ENCODE results near the gene THADA.

The THADA gene

DNA sequence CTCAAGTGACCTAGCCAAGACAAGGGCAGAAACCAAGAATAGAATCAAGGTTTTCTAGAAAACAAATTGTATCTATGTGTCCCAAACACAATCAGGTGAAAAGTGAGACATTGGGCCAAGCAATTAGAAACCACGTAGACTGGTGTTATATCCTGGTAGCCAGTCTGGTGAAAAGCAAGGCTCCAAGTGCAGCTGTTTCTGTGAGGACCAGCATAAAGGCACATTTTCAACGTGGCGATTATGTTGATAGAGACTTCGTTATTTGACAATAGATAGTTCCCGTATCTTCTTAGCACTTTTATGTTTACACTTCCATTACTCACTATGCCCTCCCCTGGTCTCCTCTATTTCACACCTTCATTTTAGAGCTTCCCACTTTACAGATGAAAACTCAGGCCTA is 266.2 kb downstream of the THADA start:
- Histone ChIP-seq H3K27ac (replicated peaks) (no peak overlapping the region), H3K27me3 (ENCODE audit: insufficient read depth, poor library complexity, severe bottlenecking) (no peaks in the 10 kb centered on the region), H3K4me3 (replicated peaks; ENCODE audit: insufficient read depth, low read length) (no peak overlapping the region)
- no peak for TF ChIP-seq POLR2AphosphoS5 (IDR thresholded peaks at IDR 0.05; ENCODE audit: low read depth)
- TF ChIP-seq, protein P1, sequence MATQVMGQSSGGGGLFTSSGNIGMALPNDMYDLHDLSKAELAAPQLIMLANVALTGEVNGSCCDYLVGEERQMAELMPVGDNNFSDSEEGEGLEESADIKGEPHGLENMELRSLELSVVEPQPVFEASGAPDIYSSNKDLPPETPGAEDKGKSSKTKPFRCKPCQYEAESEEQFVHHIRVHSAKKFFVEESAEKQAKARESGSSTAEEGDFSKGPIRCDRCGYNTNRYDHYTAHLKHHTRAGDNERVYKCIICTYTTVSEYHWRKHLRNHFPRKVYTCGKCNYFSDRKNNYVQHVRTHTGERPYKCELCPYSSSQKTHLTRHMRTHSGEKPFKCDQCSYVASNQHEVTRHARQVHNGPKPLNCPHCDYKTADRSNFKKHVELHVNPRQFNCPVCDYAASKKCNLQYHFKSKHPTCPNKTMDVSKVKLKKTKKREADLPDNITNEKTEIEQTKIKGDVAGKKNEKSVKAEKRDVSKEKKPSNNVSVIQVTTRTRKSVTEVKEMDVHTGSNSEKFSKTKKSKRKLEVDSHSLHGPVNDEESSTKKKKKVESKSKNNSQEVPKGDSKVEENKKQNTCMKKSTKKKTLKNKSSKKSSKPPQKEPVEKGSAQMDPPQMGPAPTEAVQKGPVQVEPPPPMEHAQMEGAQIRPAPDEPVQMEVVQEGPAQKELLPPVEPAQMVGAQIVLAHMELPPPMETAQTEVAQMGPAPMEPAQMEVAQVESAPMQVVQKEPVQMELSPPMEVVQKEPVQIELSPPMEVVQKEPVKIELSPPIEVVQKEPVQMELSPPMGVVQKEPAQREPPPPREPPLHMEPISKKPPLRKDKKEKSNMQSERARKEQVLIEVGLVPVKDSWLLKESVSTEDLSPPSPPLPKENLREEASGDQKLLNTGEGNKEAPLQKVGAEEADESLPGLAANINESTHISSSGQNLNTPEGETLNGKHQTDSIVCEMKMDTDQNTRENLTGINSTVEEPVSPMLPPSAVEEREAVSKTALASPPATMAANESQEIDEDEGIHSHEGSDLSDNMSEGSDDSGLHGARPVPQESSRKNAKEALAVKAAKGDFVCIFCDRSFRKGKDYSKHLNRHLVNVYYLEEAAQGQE (IDR thresholded peaks at IDR 0.05; ENCODE audit: insufficient replicate concordance, low read depth), result no peak
- TF ChIP-seq, protein P2, sequence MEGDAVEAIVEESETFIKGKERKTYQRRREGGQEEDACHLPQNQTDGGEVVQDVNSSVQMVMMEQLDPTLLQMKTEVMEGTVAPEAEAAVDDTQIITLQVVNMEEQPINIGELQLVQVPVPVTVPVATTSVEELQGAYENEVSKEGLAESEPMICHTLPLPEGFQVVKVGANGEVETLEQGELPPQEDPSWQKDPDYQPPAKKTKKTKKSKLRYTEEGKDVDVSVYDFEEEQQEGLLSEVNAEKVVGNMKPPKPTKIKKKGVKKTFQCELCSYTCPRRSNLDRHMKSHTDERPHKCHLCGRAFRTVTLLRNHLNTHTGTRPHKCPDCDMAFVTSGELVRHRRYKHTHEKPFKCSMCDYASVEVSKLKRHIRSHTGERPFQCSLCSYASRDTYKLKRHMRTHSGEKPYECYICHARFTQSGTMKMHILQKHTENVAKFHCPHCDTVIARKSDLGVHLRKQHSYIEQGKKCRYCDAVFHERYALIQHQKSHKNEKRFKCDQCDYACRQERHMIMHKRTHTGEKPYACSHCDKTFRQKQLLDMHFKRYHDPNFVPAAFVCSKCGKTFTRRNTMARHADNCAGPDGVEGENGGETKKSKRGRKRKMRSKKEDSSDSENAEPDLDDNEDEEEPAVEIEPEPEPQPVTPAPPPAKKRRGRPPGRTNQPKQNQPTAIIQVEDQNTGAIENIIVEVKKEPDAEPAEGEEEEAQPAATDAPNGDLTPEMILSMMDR (IDR thresholded peaks at IDR 0.05; ENCODE audit: insufficient read depth, low read length), result no peak
- no peak for TF ChIP-seq GABPA (IDR thresholded peaks at IDR 0.05; ENCODE audit: low read depth)
- TF ChIP-seq SPI1 (IDR thresholded peaks at IDR 0.05; ENCODE audit: borderline replicate concordance, low read depth), result no peak
- DNase-seq (ENCODE audit: low read depth in 1 of 2, low spot score in 1 of 2), result no peak

DNA sequence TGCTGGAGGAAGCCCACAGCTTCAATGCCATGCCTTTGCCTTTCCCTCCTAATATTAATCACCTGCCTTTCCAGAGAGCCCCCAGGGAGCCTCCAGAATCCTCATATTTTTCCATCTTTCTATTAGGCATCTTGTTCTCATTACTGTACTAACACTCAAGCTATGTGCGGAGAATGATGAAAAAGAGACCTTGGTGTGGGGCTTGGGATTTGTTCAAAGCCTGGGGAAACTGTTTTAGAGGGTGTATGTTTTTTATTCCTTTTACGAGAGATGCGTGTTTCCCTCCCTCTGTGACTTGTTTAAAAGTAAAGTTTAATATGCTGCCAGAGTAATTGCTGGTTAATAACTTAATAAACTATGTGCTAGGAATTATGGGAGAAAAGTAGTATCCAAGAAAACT is 267.0 kb downstream of the THADA start:
- H3K27ac ChIP-seq (replicated peaks), result no peak overlapping the region
- TF ChIP-seq, protein P2 (IDR thresholded peaks at IDR 0.05; ENCODE audit: insufficient read depth, low read length), result no peak
- TF ChIP-seq GABPA (IDR thresholded peaks at IDR 0.05; ENCODE audit: low read depth), result no peak
- no peak for TF ChIP-seq POLR2AphosphoS5 (IDR thresholded peaks at IDR 0.05; ENCODE audit: low read depth)
- TF ChIP-seq, protein P1 (IDR thresholded peaks at IDR 0.05; ENCODE audit: insufficient replicate concordance, low read depth), result no peak
- no peak for TF ChIP-seq SPI1 (IDR thresholded peaks at IDR 0.05; ENCODE audit: borderline replicate concordance, low read depth)

DNA sequence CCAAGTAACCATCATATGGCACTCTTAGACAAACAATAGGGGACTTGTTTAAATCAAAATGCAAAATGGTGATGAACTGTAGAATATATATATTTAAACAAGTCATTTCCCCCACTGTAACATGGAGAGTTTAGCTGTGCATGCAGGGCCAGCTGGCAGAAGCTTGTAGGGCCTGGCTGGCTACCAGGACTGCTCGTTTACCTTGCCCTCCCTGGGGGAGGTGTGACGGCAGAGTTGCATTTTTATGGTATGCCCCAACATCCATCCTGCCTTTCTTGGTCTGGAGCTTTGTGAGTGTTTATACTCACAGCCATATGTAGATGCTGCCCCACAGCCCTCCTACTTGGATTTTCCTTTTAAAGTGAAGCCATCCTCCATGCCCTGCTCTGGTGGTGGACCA is 267.7 kb downstream of the THADA start:
- H3K27me3 ChIP-seq (ENCODE audit: insufficient read depth, poor library complexity, severe bottlenecking), result no peaks in the 10 kb centered on the region
- no peak for DNase-seq (ENCODE audit: low read depth in 1 of 2, low spot score in 1 of 2)
- H3K4me3 ChIP-seq (replicated peaks; ENCODE audit: insufficient read depth, low read length), result no peak overlapping the region
- no peak overlapping the region for H3K27ac ChIP-seq (replicated peaks)
- TF ChIP-seq POLR2AphosphoS5 (IDR thresholded peaks at IDR 0.05; ENCODE audit: low read depth), result no peak
- TF ChIP-seq, protein P2 (IDR thresholded peaks at IDR 0.05; ENCODE audit: insufficient read depth, low read length), result no peak
- no peak for TF ChIP-seq GABPA (IDR thresholded peaks at IDR 0.05; ENCODE audit: low read depth)
- TF ChIP-seq SPI1 (IDR thresholded peaks at IDR 0.05; ENCODE audit: borderline replicate concordance, low read depth), result no peak

More for the DNA sequence above, 267.0 kb downstream of the THADA start:
- no peak overlapping the region for H3K4me3 ChIP-seq (replicated peaks; ENCODE audit: insufficient read depth, low read length)
- H3K27me3 ChIP-seq (ENCODE audit: insufficient read depth, poor library complexity, severe bottlenecking), result no peaks in the 10 kb centered on the region
- no peak for DNase-seq (ENCODE audit: low read depth in 1 of 2, low spot score in 1 of 2)

DNA sequence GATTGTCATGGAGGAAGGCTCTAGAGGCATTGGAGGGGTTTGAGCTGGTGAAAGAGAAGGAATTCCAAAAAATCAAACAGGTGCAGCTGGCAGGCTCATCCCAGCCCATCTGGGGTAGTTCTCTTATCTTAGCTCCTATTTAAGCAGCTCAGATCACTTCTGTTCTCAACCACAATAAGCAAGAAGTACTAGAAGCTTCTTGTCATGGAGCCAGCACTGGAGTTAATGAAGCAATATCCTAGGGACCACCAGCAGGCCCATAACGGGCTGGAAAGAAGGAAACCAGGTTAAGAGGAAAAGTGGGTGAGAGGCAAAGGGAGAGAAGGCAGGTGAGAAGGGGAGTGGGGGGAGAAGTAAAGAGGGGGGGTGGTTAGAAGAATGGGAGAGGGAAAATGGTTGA is 268.7 kb downstream of the THADA start:
- peak overlapping the region; percentile 45 for H3K27ac ChIP-seq (replicated peaks)
- H3K27me3 ChIP-seq (ENCODE audit: insufficient read depth, poor library complexity, severe bottlenecking), result no peaks in the 10 kb centered on the region
- no peak overlapping the region for H3K4me3 ChIP-seq (replicated peaks; ENCODE audit: insufficient read depth, low read length)
- TF ChIP-seq, protein P2 (IDR thresholded peaks at IDR 0.05; ENCODE audit: insufficient read depth, low read length), result no peak
- TF ChIP-seq SPI1 (IDR thresholded peaks at IDR 0.05; ENCODE audit: borderline replicate concordance, low read depth) (no peak), POLR2AphosphoS5 (IDR thresholded peaks at IDR 0.05; ENCODE audit: low read depth) (no peak), GABPA (IDR thresholded peaks at IDR 0.05; ENCODE audit: low read depth) (no peak)
- TF ChIP-seq, protein P1 (IDR thresholded peaks at IDR 0.05; ENCODE audit: insufficient replicate concordance, low read depth), result no peak
- DNase-seq (ENCODE audit: low read depth in 1 of 2, low spot score in 1 of 2), result peak in 1 of 2 experiments; percentile 41

Data from HL-60 (cell line).